Adrenal gland (tissue), 12 donors: ENCODE data around the gene PRSS16. TPM values are rescaled to one million over a fixed set of nuclear protein-coding genes. Genes with fewer than 3 reads are reported as not detected.

ENCODE experiments used
- DNase-seq, 7 donors: peaks; one replicate each; pipeline ENCODE4 v3.0.0-alpha.2; 2019 to 2020
- H3K27ac ChIP-seq, 5 donors: fragments of 200-600 bp; sonication (generic) in 4 of 5; 1 replicate in 3 of 5; 2 replicates in 2 of 5; pipeline versions ENCODE4 v1.5.1 to v1.8.0; 2016 to 2020; ENCODE audit warnings: mild to moderate bottlenecking in 1 of 5
- H3K27me3 ChIP-seq: fragments of 200-600 bp; 2 replicates; pipeline ENCODE4 v1.8.0; 2021
- H3K36me3 ChIP-seq, 2 donors: fragments of 200-600 bp; replicated peaks in 1 of 2; 1 replicate in 1 of 2; 2 replicates in 1 of 2; pipeline versions ENCODE4 v1.5.1 to v1.8.0; 2018 to 2022
- H3K4me1 ChIP-seq, 2 donors: fragments of 200-600 bp; replicated peaks in 1 of 2; 1 replicate in 1 of 2; 2 replicates in 1 of 2; pipeline versions ENCODE4 v1.5.1 to v1.8.0; 2018 to 2021
- H3K4me3 ChIP-seq, 4 donors: fragments of 200-600 bp; sonication (generic) in 3 of 4; one replicate each; pipeline ENCODE4 v1.5.1; 2016 to 2018
- H3K9me3 ChIP-seq, 3 donors: fragments of 200-600 bp; sonication (generic) in 1 of 3; replicated peaks in 1 of 3; 1 replicate in 2 of 3; 2 replicates in 1 of 3; pipeline versions ENCODE4 v1.5.1 to v1.8.0; 2016 to 2021
- POLR2A ChIP-seq, 2 donors: fragments of 450-650 bp; IDR thresholded peaks; one replicate each; pipeline ENCODE4 v1.6.1; 2017; ENCODE audit warnings: antibody characterized with exemption in 2 of 2, mild to moderate bottlenecking in 2 of 2, moderate library complexity in 1 of 2
- WGBS, 4 donors: extraction: QIAGEN DNeasy Blood & Tissue Kit in 2 of 4; methylation state at CpG; one replicate each; pipeline versions ENCODE4 v1.1.5 to v1.1.7; 2013 to 2017; 5-methylcytosine and 5-hydroxymethylcytosine counted together
- intact Hi-C, 2 donors: fragments of 100-400 bp; cut with DNase I; formaldehyde crosslinking; loops; one replicate each; pipeline versions ENCODE4 v1.14.1 to v1.15.0; 2022 to 2023
- polyA plus RNA-seq, 3 donors: library from polyadenylated mRNA; stranded (reverse); fragments of 200-250 nt in 2 of 3; fragments of 350-450 nt in 1 of 3; fragmentation: Illumina TruSeq in 1 of 3; extraction: RNeasy Lipid Tissue Mini Kit (QIAGEN cat#74804) in 1 of 3; gene quantifications; one replicate each; pipeline ENCODE4 v1.2.3, GENCODE V29; 2013 to 2014
- total RNA-seq, 9 donors: library from RNA; depleted of rRNA in 4 of 9; stranded (reverse); fragments of >200 nt in 4 of 9; fragments of 120-200 nt in 1 of 9; fragmentation: NEBNext Ultra II Directional in 1 of 9; extraction: Animal tissue kit (Norgen Biotek cat#: 25700) in 1 of 9; gene quantifications; one replicate each; pipeline versions ENCODE4 v1.1.0 to v1.2.4, GENCODE V29; 2013 to 2023
- TF ChIP-seq, protein P1 (sequence below), 6 experiments: fragments of 450-650 bp in 4 of 6; fragments of 200-600 bp in 2 of 6; sonication (generic) in 1 of 6; IDR thresholded peaks; 1 replicate in 5 of 6; 2 replicates in 1 of 6; pipeline versions ENCODE4 v1.5.1 to v1.8.0; 2016 to 2021; ENCODE audit warnings: antibody characterized with exemption in 6 of 6, mild to moderate bottlenecking in 2 of 6, moderate library complexity in 1 of 6
- donor health status: healthy with polysubstance abuse.
- donor health status: Bipolar disorder and iron deficiency.
- donor health status: DM: yes; HTN: yes; CAD: no.
- donor health status: DM: no; HTN: no; CAD: no.
- donor health status: DM: no; HTN: no; CAD: no.
- donor health status: DM: yes; HTN: yes; CAD: no.

Gene PRSS16
- total and polyA plus RNA-seq, 12 donors, result 0.44 to 3.5 (median 1.2) TPM; not detected in 2

DNA sequence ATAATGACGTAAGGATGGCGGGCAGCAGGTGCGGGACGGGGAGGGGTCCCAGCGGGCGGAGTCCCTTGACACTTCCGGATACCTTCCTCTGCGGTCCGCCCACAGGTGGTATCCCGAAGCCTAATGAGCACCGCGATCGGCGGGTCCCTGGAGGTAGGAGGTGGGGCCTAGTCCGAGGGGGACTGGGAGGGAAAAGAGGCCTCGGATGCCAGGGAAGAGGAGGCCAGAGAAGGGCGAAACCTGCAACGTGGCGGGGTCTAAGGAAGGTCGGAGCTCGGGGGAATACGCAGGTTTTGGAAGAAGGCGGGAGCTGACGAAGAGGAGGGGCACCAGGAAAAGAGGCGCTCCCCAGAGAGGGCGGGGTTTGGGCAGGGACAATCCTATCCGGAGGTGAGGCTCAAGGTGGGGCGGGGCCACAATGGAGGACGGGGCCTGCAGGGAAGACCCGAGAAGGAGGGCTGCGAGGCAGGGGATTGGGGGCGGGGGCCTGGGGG, 3.7 kb downstream of the PRSS16 start:
- Histone ChIP-seq H3K27ac (peak overlapping the region in 1 of 5 donors; percentile 41), H3K4me1 (peaks cover 0 to 13% of the 10 kb centered on the region in 2 donors), H3K4me3 (peak overlapping the region in 2 of 4 donors; percentile 33 to 56), H3K27me3 (peaks cover 26% of the 10 kb centered on the region), H3K9me3 (no peaks in the 10 kb centered on the region), H3K36me3 (no peaks in the 10 kb centered on the region)
- intact Hi-C loops, result no loop called here
- 0 to 2% (median 1%) methylated on average over 14 to 32 of the region's 32 CpGs for WGBS, 4 donors
- TF ChIP-seq, protein P1, sequence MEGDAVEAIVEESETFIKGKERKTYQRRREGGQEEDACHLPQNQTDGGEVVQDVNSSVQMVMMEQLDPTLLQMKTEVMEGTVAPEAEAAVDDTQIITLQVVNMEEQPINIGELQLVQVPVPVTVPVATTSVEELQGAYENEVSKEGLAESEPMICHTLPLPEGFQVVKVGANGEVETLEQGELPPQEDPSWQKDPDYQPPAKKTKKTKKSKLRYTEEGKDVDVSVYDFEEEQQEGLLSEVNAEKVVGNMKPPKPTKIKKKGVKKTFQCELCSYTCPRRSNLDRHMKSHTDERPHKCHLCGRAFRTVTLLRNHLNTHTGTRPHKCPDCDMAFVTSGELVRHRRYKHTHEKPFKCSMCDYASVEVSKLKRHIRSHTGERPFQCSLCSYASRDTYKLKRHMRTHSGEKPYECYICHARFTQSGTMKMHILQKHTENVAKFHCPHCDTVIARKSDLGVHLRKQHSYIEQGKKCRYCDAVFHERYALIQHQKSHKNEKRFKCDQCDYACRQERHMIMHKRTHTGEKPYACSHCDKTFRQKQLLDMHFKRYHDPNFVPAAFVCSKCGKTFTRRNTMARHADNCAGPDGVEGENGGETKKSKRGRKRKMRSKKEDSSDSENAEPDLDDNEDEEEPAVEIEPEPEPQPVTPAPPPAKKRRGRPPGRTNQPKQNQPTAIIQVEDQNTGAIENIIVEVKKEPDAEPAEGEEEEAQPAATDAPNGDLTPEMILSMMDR (IDR thresholded peaks at IDR 0.05), result no peak
- no peak for TF ChIP-seq POLR2A (IDR thresholded peaks at IDR 0.05)
- peak; percentile 47 to 79 (median 72) for DNase-seq

DNA sequence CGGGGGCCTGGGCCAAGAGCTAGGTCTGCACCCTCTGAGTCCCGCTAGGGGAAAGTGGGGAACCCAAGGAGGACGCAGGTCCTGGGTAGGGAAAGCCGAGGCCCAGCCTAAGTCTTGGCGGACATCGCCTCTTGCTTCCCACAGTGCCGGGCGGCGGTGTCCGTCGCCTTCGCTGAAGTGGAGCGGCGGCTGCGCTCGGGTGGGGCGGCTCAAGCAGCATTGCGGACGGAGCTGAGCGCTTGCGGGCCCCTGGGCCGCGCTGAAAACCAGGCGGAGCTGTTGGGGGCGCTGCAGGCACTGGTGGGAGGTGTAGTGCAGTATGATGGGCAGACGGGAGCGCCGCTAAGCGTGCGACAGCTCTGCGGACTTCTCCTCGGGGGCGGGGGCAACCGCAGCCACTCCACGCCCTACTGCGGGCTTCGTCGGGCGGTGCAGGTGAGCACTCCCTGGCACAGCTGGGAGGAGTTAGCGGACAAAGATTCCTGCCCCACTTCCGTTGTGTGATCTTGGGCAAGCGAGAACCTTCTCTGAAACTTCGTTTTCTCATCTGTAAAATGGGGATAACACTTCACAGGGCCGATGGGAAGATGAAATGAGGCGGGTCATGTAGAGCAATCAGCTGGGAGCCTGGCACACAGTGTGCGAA, 4.2 kb downstream of the PRSS16 start:
- 4 to 7% (median 6%) methylated on average over 13 to 46 of the region's 46 CpGs for WGBS, 4 donors
- TF ChIP-seq, protein P1 (IDR thresholded peaks at IDR 0.05), result peak in 2 of 6 experiments; percentile 6 to 12
- no peak for TF ChIP-seq POLR2A (IDR thresholded peaks at IDR 0.05)
- intact Hi-C loops, result no loop called here
- peak; percentile 33 to 68 (median 62) for DNase-seq
- Histone ChIP-seq H3K27me3 (peaks cover 26% of the 10 kb centered on the region), H3K36me3 (no peaks in the 10 kb centered on the region), H3K9me3 (no peaks in the 10 kb centered on the region), H3K4me1 (peaks cover 0 to 13% of the 10 kb centered on the region in 2 donors), H3K27ac (peak overlapping the region in 1 of 5 donors; percentile 41), H3K4me3 (peak overlapping the region in 2 of 4 donors; percentile 33 to 56)

DNA sequence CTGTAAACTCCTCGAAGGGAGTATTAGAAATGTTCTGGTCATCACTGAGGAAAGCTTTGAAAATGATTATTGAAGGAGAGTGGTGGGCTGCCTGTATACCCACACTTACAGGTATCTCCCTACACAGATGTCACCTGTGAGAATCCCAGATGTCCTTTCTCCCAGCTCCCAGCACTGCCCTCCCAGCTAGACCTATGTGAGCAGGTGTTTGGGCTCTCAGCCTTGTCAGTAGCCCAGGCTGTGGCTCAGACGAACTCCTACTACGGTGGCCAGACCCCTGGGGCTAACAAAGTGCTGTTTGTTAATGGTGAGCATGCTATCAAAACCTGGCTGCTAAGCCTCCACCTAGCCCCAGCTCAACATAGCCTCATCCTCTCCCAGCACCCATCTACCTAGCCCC, 7.1 kb downstream of the PRSS16 start:
- no peaks in the 10 kb centered on the region for H3K9me3 ChIP-seq
- H3K36me3 ChIP-seq, result no peaks in the 10 kb centered on the region
- H3K4me1 ChIP-seq, result peaks cover 0 to 13% of the 10 kb centered on the region in 2 donors
- no peak for DNase-seq
- H3K27me3 ChIP-seq, result peaks cover 25% of the 10 kb centered on the region
- TF ChIP-seq POLR2A (IDR thresholded peaks at IDR 0.05), result no peak
- TF ChIP-seq, protein P1 (IDR thresholded peaks at IDR 0.05), result no peak
- no peak overlapping the region for H3K4me3 ChIP-seq
- no peak overlapping the region for H3K27ac ChIP-seq
- intact Hi-C loops, result no loop called here
- 38 to 64% (median 59%) methylated on average over 1 to 3 of the region's 3 CpGs for WGBS, 4 donors

DNA sequence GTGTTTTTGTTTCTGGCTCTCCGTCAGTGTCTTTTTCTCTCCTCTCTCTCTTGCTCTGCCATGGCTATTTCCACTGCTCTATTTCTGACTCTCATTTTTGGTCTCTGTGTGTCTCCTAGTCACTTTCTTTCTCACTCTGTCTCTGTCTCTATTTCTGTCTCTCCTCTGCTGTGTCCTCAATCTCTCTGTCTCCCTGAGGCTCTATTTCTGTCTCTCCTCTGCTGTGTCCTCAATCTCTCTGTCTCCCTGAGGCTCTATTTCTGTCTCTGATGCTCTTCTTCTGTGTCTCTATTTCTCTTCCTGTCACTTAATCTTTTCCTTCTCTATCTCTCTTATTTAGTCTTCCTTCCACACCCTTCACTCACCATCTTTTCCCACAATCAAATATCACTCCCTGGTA, 8.4 kb downstream of the PRSS16 start:
- TF ChIP-seq POLR2A (IDR thresholded peaks at IDR 0.05), result no peak
- TF ChIP-seq, protein P1 (IDR thresholded peaks at IDR 0.05), result no peak
- no peak for DNase-seq
- Histone ChIP-seq H3K4me3 (no peak overlapping the region), H3K4me1 (peaks cover 0 to 10% of the 10 kb centered on the region in 2 donors), H3K27ac (no peak overlapping the region), H3K27me3 (peaks cover 35% of the 10 kb centered on the region), H3K9me3 (no peaks in the 10 kb centered on the region), H3K36me3 (no peaks in the 10 kb centered on the region)
- intact Hi-C loops, result no loop called here
- WGBS, 4 donors, result 44 to 70% (median 61%) methylated on average over 1 of the region's 1 CpG
